HG02623 (cell line): ENCODE data around the gene TMEM38A.
"Not testable (repeated sequence)": the region's sequence is repeated elsewhere in the genome, so short reads cannot be mapped to it uniquely, and the experiment has no call there.

Source experiments
- ATAC-seq: cut with Tn5 transposase; IDR thresholded peaks from one replicate; pipeline ENCODE4 v1.9.1; 2021; ENCODE audit warnings: moderate library complexity; ENCODE audit not compliant: unreplicated experiment

The TMEM38A gene

DNA sequence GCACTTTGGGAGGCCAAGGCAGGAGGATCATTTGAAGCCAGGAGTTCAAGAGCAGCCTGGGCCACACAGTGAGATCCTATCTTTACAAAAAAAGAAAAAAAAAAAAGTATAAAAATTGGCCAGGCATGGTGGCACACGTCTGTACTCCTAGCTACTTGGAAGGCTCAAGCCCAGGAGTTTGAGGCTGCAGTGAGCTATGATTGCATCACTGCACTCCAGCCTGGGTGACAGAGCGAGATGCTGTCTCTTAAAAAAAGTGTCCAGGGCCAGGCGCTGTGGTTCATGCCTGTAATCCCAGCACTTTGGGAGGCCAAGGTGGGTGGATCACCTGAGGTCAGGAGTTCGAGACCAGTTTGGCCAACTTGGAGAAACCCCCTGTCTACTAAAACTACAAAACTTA is 12.9 kb downstream of the TMEM38A start:
- not testable (repeated sequence) for ATAC-seq

GRCh38 chr19:16676101-16676798 is 15.3 kb downstream of the TMEM38A start:
- no peak for ATAC-seq

GRCh38 chr19:16677055-16677454 is 16.1 kb downstream of the TMEM38A start:
- no peak for ATAC-seq

DNA sequence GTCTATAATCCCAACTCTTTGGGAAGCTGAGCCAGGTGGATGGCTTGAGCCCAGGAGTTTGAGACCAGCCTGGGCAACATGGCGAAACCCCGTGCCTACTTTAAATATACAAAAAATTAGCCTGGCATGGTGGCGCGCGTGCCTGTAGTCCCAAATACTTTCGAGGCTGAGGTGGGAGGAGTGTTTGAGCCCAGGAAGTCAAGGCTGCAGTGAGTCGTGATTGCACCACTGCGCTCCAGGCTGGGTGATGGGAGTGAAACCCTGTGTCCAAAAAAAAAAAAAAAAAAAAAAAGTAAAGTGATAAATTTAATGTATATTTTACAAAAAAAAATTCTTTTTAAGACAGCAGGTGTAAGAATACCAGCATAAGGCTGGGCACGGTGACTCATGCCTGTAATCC is 17.6 kb downstream of the TMEM38A start:
- no peak for ATAC-seq

DNA sequence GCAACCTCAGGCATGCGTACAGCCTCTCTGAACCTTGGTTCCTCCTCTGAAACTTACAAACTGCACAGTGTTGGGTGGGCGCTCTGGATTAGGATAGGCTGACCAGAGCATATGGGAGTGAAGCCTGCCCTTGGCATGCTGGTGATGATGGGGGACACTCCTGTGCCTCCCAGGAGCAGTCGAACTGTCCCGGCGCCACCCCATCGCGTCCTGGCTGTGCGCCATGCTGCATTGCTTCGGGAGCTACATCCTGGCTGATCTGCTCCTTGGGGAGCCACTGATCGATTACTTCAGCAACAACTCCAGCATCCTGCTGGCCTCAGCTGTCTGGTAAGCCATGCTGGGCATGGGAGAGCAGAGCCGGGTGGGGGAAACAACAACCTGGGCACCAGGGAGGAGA is 18.9 kb downstream of the TMEM38A start:
- ATAC-seq, result no peak

DNA sequence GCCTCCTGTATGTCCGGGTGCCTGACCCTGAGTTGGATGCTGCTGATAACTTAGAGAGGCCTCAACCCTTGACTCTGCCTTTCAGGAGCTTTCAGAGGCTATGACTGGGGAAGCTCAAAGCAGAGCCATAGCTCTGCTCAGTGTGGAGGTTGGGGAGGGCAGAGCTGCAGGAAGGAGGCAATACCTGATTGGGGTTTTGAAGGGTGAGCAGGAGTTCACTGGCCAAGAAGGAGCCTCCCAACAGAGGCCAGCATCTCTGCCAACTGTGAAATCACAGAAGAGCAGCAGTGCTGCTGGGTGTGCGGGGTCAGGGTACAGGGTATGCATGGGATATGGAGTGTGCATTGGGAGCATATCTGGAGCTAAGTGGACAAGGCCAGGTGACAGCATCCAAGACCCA is 21.6 kb downstream of the TMEM38A start:
- ATAC-seq, result no peak

DNA sequence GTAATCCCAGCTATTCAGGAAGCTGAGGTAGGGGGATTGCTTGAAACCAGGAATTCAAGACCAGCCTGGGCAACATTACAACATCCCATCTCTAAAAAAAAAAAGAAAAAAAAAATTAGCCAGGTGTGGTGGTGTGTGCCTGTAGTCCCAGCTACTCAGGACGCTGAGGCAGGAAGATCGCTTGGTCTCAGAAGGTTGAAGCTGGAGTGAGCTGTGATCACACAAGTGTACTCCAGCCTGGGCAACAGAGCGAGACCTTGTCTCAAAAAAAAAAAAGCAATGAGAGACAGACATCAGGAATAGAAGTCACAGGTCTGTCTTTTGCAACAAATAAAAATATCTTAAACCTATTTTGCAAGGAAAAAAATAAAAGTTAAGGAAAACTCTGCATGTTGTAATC is 23.3 kb downstream of the TMEM38A start:
- no peak for ATAC-seq

GRCh38 chr19:16688084-16688483 is 27.1 kb downstream of the TMEM38A start:
- ATAC-seq, result no peak

DNA sequence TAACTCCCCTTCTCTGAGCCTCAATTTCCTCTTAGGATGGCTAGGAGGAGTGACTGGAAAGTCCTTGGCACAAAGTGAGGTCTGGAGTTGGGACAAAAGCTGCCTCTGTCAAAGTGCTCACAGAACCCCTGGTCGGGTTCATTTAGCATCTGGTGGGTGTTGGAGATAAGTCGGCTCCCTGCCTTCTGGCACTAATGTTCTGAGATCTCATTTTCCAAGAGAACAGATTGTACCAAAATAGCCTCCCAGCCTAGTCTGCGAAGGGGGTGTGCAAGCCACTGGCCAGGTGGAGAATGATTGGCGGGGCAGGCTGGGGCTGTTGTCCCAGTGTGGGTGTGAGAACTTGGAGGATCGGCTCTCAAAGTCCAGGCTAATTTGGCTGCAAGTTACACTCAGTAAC is 38.0 kb downstream of the TMEM38A start:
- no peak for ATAC-seq

GRCh38 chr19:16702123-16702522 is 41.2 kb downstream of the TMEM38A start:
- no peak for ATAC-seq

GRCh38 chr19:16703677-16704076 is 42.7 kb downstream of the TMEM38A start:
- no peak for ATAC-seq

- not testable (repeated sequence) for ATAC-seq
These were observed 49.9 kb downstream of the TMEM38A start for GRCh38 chr19:16710870-16711269.

- not testable (repeated sequence) for ATAC-seq
These were observed 51.4 kb downstream of the TMEM38A start for GRCh38 chr19:16712295-16712694.

GRCh38 chr19:16714702-16715287 is 53.9 kb downstream of the TMEM38A start:
- ATAC-seq, result no peak

DNA sequence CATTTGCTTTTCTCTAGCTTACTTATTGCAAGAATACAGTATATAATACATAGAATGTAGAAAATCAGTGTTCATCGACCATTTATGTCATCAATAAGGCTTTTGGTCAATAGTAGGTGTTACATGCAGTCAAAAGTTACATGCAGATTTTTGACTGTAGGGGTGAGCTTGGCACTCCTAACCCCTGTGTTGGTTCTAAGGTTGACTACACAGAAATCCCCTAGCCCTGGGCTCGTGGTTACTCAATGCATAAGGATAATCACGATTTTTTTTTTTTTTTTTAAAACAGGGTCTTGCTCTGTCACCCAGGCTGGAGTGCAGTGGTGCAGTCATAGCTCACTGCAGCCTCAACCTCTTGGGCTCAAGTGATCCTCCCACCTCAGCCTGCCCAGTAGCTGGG is 54.7 kb downstream of the TMEM38A start:
- ATAC-seq, result no peak

DNA sequence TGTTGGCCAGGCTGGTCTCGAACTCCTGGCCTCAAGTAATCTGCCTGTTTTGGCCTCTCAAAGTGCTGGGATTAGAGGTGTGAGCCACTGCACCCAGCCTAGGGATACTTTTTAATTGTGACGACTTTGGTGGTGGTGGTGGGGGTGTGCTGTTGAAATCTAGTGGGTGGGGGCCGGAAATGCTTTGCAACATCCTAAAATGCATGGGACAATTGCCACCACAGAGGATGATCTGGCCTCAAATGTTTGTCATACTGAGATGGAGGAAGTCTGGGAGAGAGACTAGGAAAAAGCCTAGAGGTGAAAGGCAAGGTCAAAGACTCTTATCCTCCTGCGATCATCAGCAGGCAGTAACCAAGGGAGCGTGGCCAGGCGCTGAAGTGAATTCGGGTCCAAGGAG is 60.1 kb downstream of the TMEM38A start:
- no peak for ATAC-seq

- ATAC-seq, result no peak
These were observed 61.7 kb downstream of the TMEM38A start for GRCh38 chr19:16722591-16722990.

DNA sequence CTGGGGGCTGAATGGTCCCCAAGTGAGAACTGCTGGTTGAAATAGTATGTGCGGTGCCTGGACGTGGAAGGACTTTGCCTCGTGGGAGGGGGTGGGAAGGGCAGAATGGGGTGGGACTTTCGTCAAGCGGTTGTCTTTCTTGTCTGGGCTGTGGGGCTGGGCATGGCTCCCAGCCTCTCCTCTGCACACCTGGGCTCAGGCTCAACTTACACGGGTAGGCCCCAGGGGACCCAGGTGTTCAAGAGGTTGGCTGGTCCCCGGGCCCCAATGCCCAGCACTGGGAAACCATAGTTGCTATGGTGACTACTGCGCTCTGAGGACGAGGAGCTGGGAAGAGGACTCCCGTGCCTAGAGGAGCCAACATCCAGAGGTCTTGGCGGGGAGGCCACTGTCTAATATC is 66.0 kb downstream of the TMEM38A start:
- no peak for ATAC-seq

DNA sequence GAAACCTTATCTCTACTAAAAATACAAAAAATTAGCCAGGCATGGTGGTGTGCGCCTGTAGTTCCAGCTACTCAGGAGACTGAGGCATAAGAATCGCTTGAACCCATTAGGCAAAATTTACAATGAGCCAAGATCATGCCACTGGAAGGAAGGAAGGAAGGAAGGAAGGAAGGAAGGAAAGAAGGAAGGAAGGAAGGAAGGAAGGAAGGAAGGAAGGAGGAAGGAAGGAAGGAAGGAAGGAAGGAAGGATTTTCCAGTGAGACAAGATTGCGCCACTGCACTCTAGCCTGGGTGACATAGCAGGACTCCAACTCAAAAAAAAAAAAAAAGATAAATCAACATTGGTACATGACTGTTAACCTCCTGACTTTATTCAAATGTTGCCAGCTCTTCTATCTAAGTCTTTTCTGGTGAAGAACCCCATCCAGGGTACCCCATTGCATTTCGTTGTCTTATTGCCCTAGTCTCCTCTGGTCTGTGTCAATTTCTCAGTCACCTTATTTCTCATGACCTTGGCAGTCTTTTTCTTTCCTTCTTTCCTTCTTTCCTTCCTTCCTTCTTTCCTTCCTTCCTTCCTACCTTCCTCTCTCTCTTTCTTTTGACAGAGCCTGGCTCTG is 74.8 kb downstream of the TMEM38A start:
- not testable (repeated sequence) for ATAC-seq

DNA sequence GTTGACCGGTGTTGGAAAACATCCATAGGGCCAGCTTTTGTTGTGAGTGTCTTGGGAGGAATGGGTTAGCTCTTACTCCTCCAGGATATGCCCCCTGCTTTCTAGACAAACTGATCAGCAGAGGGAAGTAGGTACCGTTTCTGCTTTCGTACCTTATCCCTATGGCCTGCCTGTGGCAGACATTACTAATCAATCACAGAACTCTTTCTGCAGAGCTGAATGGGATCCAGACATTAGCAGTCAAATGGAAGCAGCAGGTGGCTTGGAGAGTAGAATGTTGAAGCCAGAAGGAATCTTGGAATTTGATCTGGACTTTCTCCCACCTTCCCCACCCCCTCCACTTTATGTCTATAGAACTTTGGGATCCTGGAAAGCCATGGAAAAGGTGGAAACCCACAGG is 75.8 kb downstream of the TMEM38A start:
- ATAC-seq, result no peak

DNA sequence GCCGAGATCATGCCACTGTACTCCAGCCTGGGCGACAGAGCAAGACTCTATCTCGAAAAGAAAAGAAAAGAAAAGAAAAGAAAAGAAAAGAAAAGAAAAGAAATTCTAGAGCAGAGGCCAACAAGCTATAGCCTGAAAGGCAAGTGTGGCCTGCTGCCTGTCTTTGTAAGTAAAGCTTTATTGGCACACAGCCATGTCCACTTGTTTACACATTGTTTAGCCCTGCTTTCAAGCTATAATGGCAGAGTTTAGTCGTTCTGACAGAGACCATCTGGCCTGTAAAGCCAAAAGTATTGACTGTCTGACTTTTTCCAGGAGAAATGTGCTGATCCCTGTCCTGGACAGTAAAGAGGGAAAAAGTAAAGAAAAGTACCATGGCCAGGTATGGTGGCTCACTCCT is 77.0 kb downstream of the TMEM38A start:
- ATAC-seq, result no peak

GRCh38 chr19:16739546-16739945 is 78.6 kb downstream of the TMEM38A start:
- ATAC-seq, result no peak
